SJSA1 (cell line): ENCODE results near the gene SRL. TPM values are rescaled to one million over a fixed set of nuclear protein-coding genes. Genes with fewer than 3 reads are reported as not detected.
A peak's percentile ranks its signal among the peaks of the same experiment; 100 is the strongest.

Source experiments
- DNase-seq, 2 experiments: peaks; one replicate each; pipeline ENCODE4 v3.0.0-alpha.2; 2015 to 2020; ENCODE audit warnings: low spot score in 2 of 2, low read depth in 1 of 2
- H3K27ac ChIP-seq: fragments of 250-450 bp; sonication (Bioruptor Pico); 2 replicates; pipeline ENCODE4 v1.5.1; 2020; ENCODE audit warnings: mild to moderate bottlenecking, moderate library complexity
- H3K27me3 ChIP-seq: fragments of 250-450 bp; sonication (Bioruptor Pico); replicated peaks from 2 replicates; pipeline ENCODE4 v1.5.1; 2020; ENCODE audit warnings: mild to moderate bottlenecking, moderate library complexity
- H3K36me3 ChIP-seq: fragments of 250-450 bp; sonication (Bioruptor Pico); 2 replicates; pipeline ENCODE4 v1.5.1; 2020; ENCODE audit warnings: mild to moderate bottlenecking
- H3K4me1 ChIP-seq: fragments of 250-450 bp; sonication (Bioruptor Pico); replicated peaks from 2 replicates; pipeline ENCODE4 v1.6.1; 2021; ENCODE audit warnings: mild to moderate bottlenecking
- H3K4me3 ChIP-seq: fragments of 250-450 bp; sonication (Bioruptor Pico); 2 replicates; pipeline ENCODE4 v1.5.1; 2020; ENCODE audit warnings: mild to moderate bottlenecking
- H3K9me3 ChIP-seq: fragments of 250-450 bp; sonication (Bioruptor Pico); replicated peaks from 2 replicates; pipeline ENCODE4 v1.5.1; 2020; ENCODE audit warnings: mild to moderate bottlenecking
- total RNA-seq: library from RNA; depleted of rRNA; stranded (reverse); fragments of >200 nt; shearing (Covaris generic); gene quantifications from 2 replicates; pipeline ENCODE4 v1.2.3, GENCODE V29; 2014

The SRL gene
- total RNA-seq, 1 experiment from 2014 or later = 0.05 TPM

- H3K4me1 ChIP-seq = peaks cover 12% of the 10 kb centered on the region
- H3K27ac ChIP-seq = no peak overlapping the region
- no peak for DNase-seq
- no peaks in the 10 kb centered on the region for H3K27me3 ChIP-seq
- no peak overlapping the region for H3K4me3 ChIP-seq
- no peaks in the 10 kb centered on the region for H3K36me3 ChIP-seq
- H3K9me3 ChIP-seq = no peaks in the 10 kb centered on the region
These were observed 33.5 kb downstream of the SRL start for GRCh38 chr16:4208341-4208751.

DNA sequence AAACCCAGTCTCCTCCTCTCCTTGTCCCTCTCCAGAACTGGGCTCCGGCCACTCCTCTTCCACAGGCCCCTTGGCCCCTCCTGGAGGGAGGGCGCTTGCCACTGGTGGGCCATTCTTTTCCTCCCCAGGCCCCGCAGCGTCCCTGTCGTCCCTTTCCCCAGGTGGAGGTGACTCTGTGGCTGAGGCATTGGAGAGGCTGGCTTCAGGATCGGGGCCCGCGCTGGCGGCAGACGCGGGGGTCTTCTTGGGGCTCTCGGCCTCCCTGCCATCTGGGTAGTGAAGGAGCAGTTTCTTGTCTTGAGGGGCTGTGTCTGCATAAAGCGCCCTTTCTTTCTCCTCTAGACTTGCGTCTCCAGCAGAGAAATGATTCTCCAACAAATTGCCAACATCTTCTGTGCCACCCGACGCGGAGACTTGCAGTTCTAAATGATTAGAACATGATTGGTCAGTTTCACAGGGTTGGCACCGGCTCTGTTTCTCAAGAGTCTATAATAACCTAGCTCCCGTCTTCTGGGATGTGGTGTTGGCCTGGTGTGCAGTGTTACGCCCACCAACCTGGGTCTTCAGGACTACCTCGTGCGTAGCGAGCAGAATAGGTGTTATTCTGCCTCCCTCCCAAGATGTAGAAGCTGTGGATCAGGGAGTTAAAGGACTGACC is 34.1 kb downstream of the SRL start:
- no peak overlapping the region for H3K4me3 ChIP-seq
- H3K4me1 ChIP-seq = peaks cover 6% of the 10 kb centered on the region
- H3K27me3 ChIP-seq = no peaks in the 10 kb centered on the region
- no peaks in the 10 kb centered on the region for H3K9me3 ChIP-seq
- H3K27ac ChIP-seq = no peak overlapping the region
- H3K36me3 ChIP-seq = no peaks in the 10 kb centered on the region
- DNase-seq = no peak

DNA sequence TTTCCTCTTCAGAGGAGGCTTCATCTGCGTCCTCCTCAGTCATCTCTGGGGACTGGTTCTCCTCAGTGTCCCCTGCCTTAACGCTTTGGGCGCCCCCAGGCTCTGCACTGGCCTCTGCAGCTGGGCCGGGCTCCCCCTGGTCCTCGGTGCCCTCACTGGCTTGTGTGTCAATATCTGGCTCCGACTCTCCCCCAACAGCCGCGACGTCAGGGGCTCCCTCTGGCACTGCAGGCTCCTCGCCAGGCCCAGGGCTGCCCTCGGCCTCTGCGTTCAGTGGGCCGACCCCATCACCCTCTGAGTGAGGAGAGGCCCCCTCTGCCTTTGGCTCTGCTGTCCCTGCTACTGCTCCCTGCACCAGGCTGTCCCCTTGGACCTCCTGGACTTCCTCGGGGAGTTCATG is 34.7 kb downstream of the SRL start:
- Histone ChIP-seq H3K27me3 (no peaks in the 10 kb centered on the region), H3K4me1 (peaks cover under 1% of the 10 kb centered on the region)

GRCh38 chr16:4206680-4207079 is 35.2 kb downstream of the SRL start:
- no peaks in the 10 kb centered on the region for H3K9me3 ChIP-seq
- no peak overlapping the region for H3K27ac ChIP-seq
- H3K36me3 ChIP-seq = no peaks in the 10 kb centered on the region
- H3K27me3 ChIP-seq = no peaks in the 10 kb centered on the region
- DNase-seq = no peak
- no peak overlapping the region for H3K4me3 ChIP-seq
- no peaks in the 10 kb centered on the region for H3K4me1 ChIP-seq

More for the DNA sequence above, 34.7 kb downstream of the SRL start:
- no peak for DNase-seq
- no peaks in the 10 kb centered on the region for H3K9me3 ChIP-seq
- H3K27ac ChIP-seq = no peak overlapping the region
- H3K4me3 ChIP-seq = no peak overlapping the region
- no peaks in the 10 kb centered on the region for H3K36me3 ChIP-seq

- no peak for DNase-seq
- Histone ChIP-seq H3K27ac (no peak overlapping the region), H3K4me1 (peaks cover 3% of the 10 kb centered on the region), H3K9me3 (no peaks in the 10 kb centered on the region), H3K4me3 (no peak overlapping the region), H3K27me3 (no peaks in the 10 kb centered on the region), H3K36me3 (no peaks in the 10 kb centered on the region)
These were observed 35.9 kb downstream of the SRL start for GRCh38 chr16:4205971-4206370.

- DNase-seq = no peak
- H3K27ac ChIP-seq = no peak overlapping the region
- H3K36me3 ChIP-seq = no peaks in the 10 kb centered on the region
- H3K4me1 ChIP-seq = peaks cover 15% of the 10 kb centered on the region
- H3K27me3 ChIP-seq = no peaks in the 10 kb centered on the region
- H3K9me3 ChIP-seq = no peaks in the 10 kb centered on the region
- H3K4me3 ChIP-seq = no peak overlapping the region
These were observed 37.4 kb downstream of the SRL start for GRCh38 chr16:4204521-4204920.

DNA sequence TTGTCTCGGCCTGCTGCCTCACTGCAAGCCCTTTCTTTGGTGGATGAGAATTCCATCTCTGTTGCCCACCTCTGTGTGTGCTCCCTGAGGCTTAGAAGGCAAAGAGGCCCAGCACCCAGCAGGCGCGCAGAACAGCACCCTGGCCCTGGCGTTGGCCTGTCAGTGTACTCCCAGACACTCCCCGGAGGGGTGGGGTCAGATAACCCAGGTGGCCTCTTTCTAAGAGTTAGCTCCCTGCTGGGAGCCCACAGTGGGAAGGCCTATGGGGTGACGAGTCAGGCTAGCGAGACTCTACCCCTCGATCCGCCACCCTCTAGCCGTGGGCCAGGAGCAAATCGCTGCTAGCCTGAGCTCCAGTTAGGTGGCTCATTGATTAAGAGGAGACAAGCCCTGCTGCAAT is 38.1 kb downstream of the SRL start:
- no peak for DNase-seq
- H3K4me1 ChIP-seq = peaks cover 15% of the 10 kb centered on the region
- no peak overlapping the region for H3K4me3 ChIP-seq
- no peaks in the 10 kb centered on the region for H3K27me3 ChIP-seq
- H3K27ac ChIP-seq = no peak overlapping the region
- no peaks in the 10 kb centered on the region for H3K36me3 ChIP-seq
- no peaks in the 10 kb centered on the region for H3K9me3 ChIP-seq

DNA sequence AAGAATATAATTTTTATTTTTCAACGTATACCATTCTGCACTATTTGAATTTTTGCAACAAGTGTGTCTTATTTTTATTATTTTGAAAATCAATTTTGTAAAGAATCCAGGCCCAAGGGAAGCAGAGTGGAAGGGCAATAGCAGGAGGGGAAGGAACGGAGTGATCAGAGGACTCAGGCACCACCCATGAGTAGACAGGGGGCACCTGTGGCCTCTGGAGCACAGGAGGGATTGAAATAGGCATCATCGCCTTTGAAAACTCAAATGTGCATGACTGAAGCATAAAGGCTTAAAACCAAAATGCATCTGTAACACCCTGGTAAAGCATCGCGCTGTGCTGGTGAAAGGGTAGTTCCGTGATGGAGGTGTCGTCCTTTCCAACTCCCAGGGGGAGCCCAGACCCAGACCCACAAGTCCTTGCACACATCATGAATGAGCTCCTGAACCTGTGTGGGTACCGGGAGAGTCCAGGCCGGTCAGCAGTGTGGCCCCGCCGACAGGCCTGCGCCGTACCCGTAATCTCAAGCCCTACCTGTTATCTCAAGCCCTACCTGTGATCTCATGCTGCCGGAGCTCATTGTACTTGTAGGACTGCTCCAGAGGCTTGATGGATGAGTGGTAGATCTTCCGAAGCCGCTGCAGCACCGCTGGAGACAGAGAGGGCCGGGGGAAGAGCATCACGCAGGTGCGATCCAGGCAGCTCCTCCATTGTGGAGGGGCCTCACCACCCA is 39.1 kb downstream of the SRL start:
- Histone ChIP-seq H3K9me3 (no peaks in the 10 kb centered on the region), H3K4me3 (no peak overlapping the region), H3K36me3 (no peaks in the 10 kb centered on the region), H3K27me3 (no peaks in the 10 kb centered on the region), H3K27ac (no peak overlapping the region), H3K4me1 (peaks cover 15% of the 10 kb centered on the region)
- DNase-seq = no peak

DNA sequence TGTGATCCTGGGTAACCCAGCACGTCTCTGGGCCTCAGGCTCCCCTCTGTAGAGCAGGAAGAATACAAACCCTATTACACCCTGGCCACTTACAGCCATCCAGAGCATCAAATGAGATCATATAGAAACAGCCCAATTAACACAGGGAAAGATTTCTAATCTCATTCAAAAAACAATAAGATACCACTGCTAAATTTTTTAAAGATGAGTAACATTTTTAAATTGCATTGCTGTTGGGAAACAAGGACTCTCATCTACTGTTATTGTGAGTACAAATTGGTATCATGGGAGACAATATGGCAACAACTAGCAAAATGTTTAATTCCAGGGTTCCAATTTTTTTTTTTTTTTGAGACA is 41.1 kb downstream of the SRL start:
- peak in 1 of 2 experiments; percentile 47 for DNase-seq
- Histone ChIP-seq H3K27ac (peak overlapping the region; percentile 52), H3K4me3 (no peak overlapping the region)

GRCh38 chr16:4200000-4200780 is 41.7 kb downstream of the SRL start:
- H3K4me3 ChIP-seq = no peak overlapping the region
- H3K36me3 ChIP-seq = no peaks in the 10 kb centered on the region
- H3K9me3 ChIP-seq = no peaks in the 10 kb centered on the region
- peak overlapping the region; percentile 52 for H3K27ac ChIP-seq
- DNase-seq = peak; percentile 74 to 77
- H3K4me1 ChIP-seq = peaks cover 15% of the 10 kb centered on the region
- no peaks in the 10 kb centered on the region for H3K27me3 ChIP-seq

More for the DNA sequence above, 41.1 kb downstream of the SRL start:
- H3K36me3 ChIP-seq = no peaks in the 10 kb centered on the region
- H3K27me3 ChIP-seq = no peaks in the 10 kb centered on the region
- peaks cover 15% of the 10 kb centered on the region for H3K4me1 ChIP-seq
- no peaks in the 10 kb centered on the region for H3K9me3 ChIP-seq

- peaks cover 15% of the 10 kb centered on the region for H3K4me1 ChIP-seq
- H3K27ac ChIP-seq = no peak overlapping the region
- H3K36me3 ChIP-seq = no peaks in the 10 kb centered on the region
- no peak for DNase-seq
- H3K27me3 ChIP-seq = no peaks in the 10 kb centered on the region
- H3K4me3 ChIP-seq = no peak overlapping the region
- H3K9me3 ChIP-seq = no peaks in the 10 kb centered on the region
These were observed 43.1 kb downstream of the SRL start for GRCh38 chr16:4198816-4199215.

GRCh38 chr16:4194661-4195060 is 47.2 kb downstream of the SRL start:
- Histone ChIP-seq H3K27me3 (no peaks in the 10 kb centered on the region), H3K9me3 (no peaks in the 10 kb centered on the region), H3K36me3 (no peaks in the 10 kb centered on the region), H3K27ac (no peak overlapping the region), H3K4me1 (no peaks in the 10 kb centered on the region), H3K4me3 (no peak overlapping the region)
- DNase-seq = no peak

GRCh38 chr16:4193920-4194319 is 48.0 kb downstream of the SRL start:
- Histone ChIP-seq H3K36me3 (no peaks in the 10 kb centered on the region), H3K9me3 (no peaks in the 10 kb centered on the region), H3K27me3 (no peaks in the 10 kb centered on the region), H3K4me3 (no peak overlapping the region), H3K27ac (no peak overlapping the region), H3K4me1 (no peaks in the 10 kb centered on the region)
- DNase-seq = no peak

- Histone ChIP-seq H3K4me3 (no peak overlapping the region), H3K4me1 (no peaks in the 10 kb centered on the region), H3K27ac (no peak overlapping the region), H3K27me3 (no peaks in the 10 kb centered on the region), H3K36me3 (no peaks in the 10 kb centered on the region), H3K9me3 (no peaks in the 10 kb centered on the region)
- no peak for DNase-seq
These were observed 49.7 kb downstream of the SRL start for GRCh38 chr16:4192206-4192605.
